Measurements from ENCODE around the gene NOXO1. TPM values are rescaled to one million over a fixed set of nuclear protein-coding genes. Genes with fewer than 3 reads are reported as not detected.
"Not testable (repeated sequence)": the region's sequence is repeated elsewhere in the genome, so short reads cannot be mapped to it uniquely, and the experiment has no call there.

The NOXO1 gene
- total RNA-seq, 1 donor from 2014 or later = 0.96 TPM

GRCh38 chr16:1958715-1959268, 22.5 kb downstream of the NOXO1 start:
- DNase-seq (ENCODE audit: low read depth) = no peak
- no peak overlapping the region for H3K4me3 ChIP-seq (ENCODE audit: low read depth, low read length)
- H3K27me3 ChIP-seq (ENCODE audit: control insufficient read depth, insufficient read depth, low read length) = no peaks in the 10 kb centered on the region
- H3K36me3 ChIP-seq (ENCODE audit: control insufficient read depth, insufficient read depth, low read length) = peaks cover under 1% of the 10 kb centered on the region
- no peak for TF ChIP-seq CTCF (IDR thresholded peaks at IDR 0.05; ENCODE audit: insufficient read depth, low read length, poor library complexity, severe bottlenecking)

DNA sequence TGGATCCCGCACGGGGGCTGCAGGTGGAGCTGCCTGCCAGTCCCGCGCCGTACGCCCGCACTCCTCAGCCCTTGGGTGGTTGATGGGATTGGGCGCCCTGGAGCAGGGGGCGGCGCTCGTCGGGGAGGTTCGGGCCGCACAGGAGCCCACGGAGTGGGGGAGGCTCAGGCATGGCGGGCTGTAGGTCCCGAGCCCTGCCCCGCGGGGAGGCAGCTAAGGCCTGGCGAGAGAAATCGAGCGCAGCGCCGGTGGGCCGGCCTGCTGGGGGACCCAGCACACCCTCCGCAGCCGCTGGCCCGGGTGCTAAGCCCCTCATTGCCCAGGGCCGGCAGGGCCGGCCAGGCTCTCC, 23.2 kb downstream of the NOXO1 start:
- H3K4me3 ChIP-seq (ENCODE audit: low read depth, low read length); H3K27me3 ChIP-seq (ENCODE audit: control insufficient read depth, insufficient read depth, low read length); DNase-seq (ENCODE audit: low read depth); H3K36me3 ChIP-seq (ENCODE audit: control insufficient read depth, insufficient read depth, low read length): not testable (repeated sequence)

GRCh38 chr16:1957434-1958142, 23.7 kb downstream of the NOXO1 start:
- H3K4me3 ChIP-seq (ENCODE audit: low read depth, low read length); DNase-seq (ENCODE audit: low read depth); H3K36me3 ChIP-seq (ENCODE audit: control insufficient read depth, insufficient read depth, low read length); H3K27me3 ChIP-seq (ENCODE audit: control insufficient read depth, insufficient read depth, low read length): not testable (repeated sequence)

- no peak for TF ChIP-seq CTCF (IDR thresholded peaks at IDR 0.05; ENCODE audit: insufficient read depth, low read length, poor library complexity, severe bottlenecking)
- Histone ChIP-seq H3K27me3 (ENCODE audit: control insufficient read depth, insufficient read depth, low read length) (no peaks in the 10 kb centered on the region), H3K4me3 (ENCODE audit: low read depth, low read length) (no peak overlapping the region), H3K36me3 (ENCODE audit: control insufficient read depth, insufficient read depth, low read length) (no peaks in the 10 kb centered on the region)
- no peak for DNase-seq (ENCODE audit: low read depth)
These were observed 27.5 kb downstream of the NOXO1 start for GRCh38 chr16:1953734-1954133.

DNA sequence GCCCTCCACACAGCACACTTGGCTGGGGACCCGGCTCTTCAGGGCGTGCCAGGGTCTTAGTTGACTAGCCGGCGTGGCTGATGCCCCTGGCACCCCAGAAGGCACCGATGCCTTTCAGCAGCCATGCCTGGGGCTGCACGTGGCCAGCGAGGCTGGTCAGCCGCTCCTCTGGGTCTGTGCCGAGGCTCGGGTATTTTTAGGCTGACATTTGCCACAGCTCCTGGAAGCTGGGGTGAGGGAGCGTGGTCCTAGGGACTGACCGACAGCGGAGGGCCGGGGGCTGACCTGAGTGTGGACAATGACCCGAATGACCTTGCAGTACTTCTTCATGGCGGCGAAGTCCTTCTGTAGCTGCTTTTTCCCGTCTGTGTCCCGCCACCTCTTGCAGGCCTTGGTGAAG, 30.7 kb downstream of the NOXO1 start:
- peaks cover 2% of the 10 kb centered on the region for H3K27me3 ChIP-seq (ENCODE audit: control insufficient read depth, insufficient read depth, low read length)
- no peak for TF ChIP-seq CTCF (IDR thresholded peaks at IDR 0.05; ENCODE audit: insufficient read depth, low read length, poor library complexity, severe bottlenecking)
- H3K4me3 ChIP-seq (ENCODE audit: low read depth, low read length) = no peak overlapping the region
- no peak for DNase-seq (ENCODE audit: low read depth)
- H3K36me3 ChIP-seq (ENCODE audit: control insufficient read depth, insufficient read depth, low read length) = no peaks in the 10 kb centered on the region

GRCh38 chr16:1950047-1950446, 31.2 kb downstream of the NOXO1 start:
- Histone ChIP-seq H3K27me3 (ENCODE audit: control insufficient read depth, insufficient read depth, low read length) (peaks cover 2% of the 10 kb centered on the region), H3K4me3 (ENCODE audit: low read depth, low read length) (no peak overlapping the region), H3K36me3 (ENCODE audit: control insufficient read depth, insufficient read depth, low read length) (no peaks in the 10 kb centered on the region)
- no peak for DNase-seq (ENCODE audit: low read depth)
- no peak for TF ChIP-seq CTCF (IDR thresholded peaks at IDR 0.05; ENCODE audit: insufficient read depth, low read length, poor library complexity, severe bottlenecking)

- H3K36me3 ChIP-seq (ENCODE audit: control insufficient read depth, insufficient read depth, low read length) = no peaks in the 10 kb centered on the region
- no peak overlapping the region for H3K4me3 ChIP-seq (ENCODE audit: low read depth, low read length)
- no peak for TF ChIP-seq CTCF (IDR thresholded peaks at IDR 0.05; ENCODE audit: insufficient read depth, low read length, poor library complexity, severe bottlenecking)
- peaks cover 2% of the 10 kb centered on the region for H3K27me3 ChIP-seq (ENCODE audit: control insufficient read depth, insufficient read depth, low read length)
- no peak for DNase-seq (ENCODE audit: low read depth)
These were observed 31.8 kb downstream of the NOXO1 start for GRCh38 chr16:1949507-1949906.

Measured in kidney epithelial cell (primary cell).